Measurements from ENCODE around the gene HDAC9.

HDAC9 gene

GRCh38 chr7:18508443-18509427 is 13.2 kb downstream of the HDAC9 start:
- Histone ChIP-seq H3K36me3 (ENCODE audit: control insufficient read depth in 1 of 2, insufficient read depth in 2 of 2, low read depth in 1 of 2, low read length in 2 of 2) (no peaks in the 10 kb centered on the region), H3K4me2 (ENCODE audit: low read length, poor library complexity, severe bottlenecking) (peak overlapping the region; percentile 65), H2AFZ (ENCODE audit: low read depth, low read length) (no peak overlapping the region), H3K4me1 (ENCODE audit: control insufficient read depth, insufficient read depth, low read depth, low read length) (no peaks in the 10 kb centered on the region), H3K79me1 (replicated peaks; ENCODE audit: low read length, poor library complexity, severe bottlenecking) (peaks cover 3% of the 10 kb centered on the region), H3K4me3 (ENCODE audit: insufficient read depth in 1 of 2, low read depth in 1 of 2, low read length in 2 of 2) (peak overlapping the region; percentile 54 to 75), H3K4ac (ENCODE audit: low read depth in 1 of 2, low read length in 2 of 2) (peak overlapping the region in 1 of 2 experiments; percentile 80), H3K9me3 (ENCODE audit: control insufficient read depth, low read length) (no peaks in the 10 kb centered on the region), H2AK5ac (ENCODE audit: low read length, severe bottlenecking) (peak overlapping the region; percentile 91), H2BK5ac (ENCODE audit: low read depth, low read length, poor library complexity, severe bottlenecking) (peak overlapping the region; percentile 98), H4K8ac (ENCODE audit: low read length) (no peak overlapping the region), H3K27ac (ENCODE audit: low read length, poor library complexity, severe bottlenecking) (peak overlapping the region; percentile 100), H3K23ac (ENCODE audit: low read length in 2 of 2) (no peak overlapping the region), H2BK12ac (ENCODE audit: low read length in 2 of 2) (peak overlapping the region in 1 of 2 experiments; percentile 54), H2BK120ac (ENCODE audit: low read depth, low read length) (no peak overlapping the region), H3K9ac (ENCODE audit: low read length) (peak overlapping the region; percentile 94), H3K18ac (ENCODE audit: low read depth in 1 of 2, low read length in 2 of 2) (peak overlapping the region; percentile 68 to 70), H4K91ac (ENCODE audit: low read length) (peak overlapping the region; percentile 61), H3K27me3 (ENCODE audit: control insufficient read depth in 1 of 2, insufficient read depth in 1 of 2, low read length in 2 of 2) (no peaks in the 10 kb centered on the region), H2BK15ac (ENCODE audit: low read depth, poor library complexity, severe bottlenecking) (peak overlapping the region; percentile 94), H3K14ac (ENCODE audit: low read length in 2 of 2) (no peak overlapping the region)
- 35% methylated on average over 9 of the region's 10 CpGs for WGBS
- peak; percentile 97 for DNase-seq

GRCh38 chr7:18509481-18509880 is 13.9 kb downstream of the HDAC9 start:
- 42% methylated on average over 2 of the region's 2 CpGs for WGBS

GRCh38 chr7:18511351-18512140 is 16.0 kb downstream of the HDAC9 start:
- H3K4me3 ChIP-seq (ENCODE audit: insufficient read depth in 1 of 2, low read depth in 1 of 2, low read length in 2 of 2), result peak overlapping the region in 1 of 2 experiments; percentile 75
- no peak overlapping the region for H3K18ac ChIP-seq (ENCODE audit: low read depth in 1 of 2, low read length in 2 of 2)
- no peak overlapping the region for H2AK5ac ChIP-seq (ENCODE audit: low read length, severe bottlenecking)
- H3K27me3 ChIP-seq (ENCODE audit: control insufficient read depth in 1 of 2, insufficient read depth in 1 of 2, low read length in 2 of 2), result no peaks in the 10 kb centered on the region
- no peak overlapping the region for H2AFZ ChIP-seq (ENCODE audit: low read depth, low read length)
- WGBS, result 93% methylated on average over 3 of the region's 4 CpGs
- H3K23ac ChIP-seq (ENCODE audit: low read length in 2 of 2), result no peak overlapping the region
- peaks cover 3% of the 10 kb centered on the region for H3K4me1 ChIP-seq (ENCODE audit: control insufficient read depth, insufficient read depth, low read depth, low read length)
- H4K91ac ChIP-seq (ENCODE audit: low read length), result no peak overlapping the region
- H3K4ac ChIP-seq (ENCODE audit: low read depth in 1 of 2, low read length in 2 of 2), result no peak overlapping the region
- DNase-seq, result no peak
- H3K9me3 ChIP-seq (ENCODE audit: control insufficient read depth, low read length), result no peaks in the 10 kb centered on the region
- no peak overlapping the region for H3K14ac ChIP-seq (ENCODE audit: low read length in 2 of 2)
- H2BK15ac ChIP-seq (ENCODE audit: low read depth, poor library complexity, severe bottlenecking), result no peak overlapping the region
- H3K4me2 ChIP-seq (ENCODE audit: low read length, poor library complexity, severe bottlenecking), result no peak overlapping the region
- H3K27ac ChIP-seq (ENCODE audit: low read length, poor library complexity, severe bottlenecking), result peak overlapping the region; percentile 69
- H3K36me3 ChIP-seq (ENCODE audit: control insufficient read depth in 1 of 2, insufficient read depth in 2 of 2, low read depth in 1 of 2, low read length in 2 of 2), result no peaks in the 10 kb centered on the region
- H2BK5ac ChIP-seq (ENCODE audit: low read depth, low read length, poor library complexity, severe bottlenecking), result peak overlapping the region; percentile 66
- H4K8ac ChIP-seq (ENCODE audit: low read length), result no peak overlapping the region
- H2BK12ac ChIP-seq (ENCODE audit: low read length in 2 of 2), result no peak overlapping the region
- no peak overlapping the region for H3K9ac ChIP-seq (ENCODE audit: low read length)
- peaks cover 7% of the 10 kb centered on the region for H3K79me1 ChIP-seq (replicated peaks; ENCODE audit: low read length, poor library complexity, severe bottlenecking)
- no peak overlapping the region for H2BK120ac ChIP-seq (ENCODE audit: low read depth, low read length)

More at GRCh38 chr7:18509481-18509880, 13.9 kb downstream of the HDAC9 start:
- Histone ChIP-seq H3K14ac (ENCODE audit: low read length in 2 of 2) (no peak overlapping the region), H3K27me3 (ENCODE audit: control insufficient read depth in 1 of 2, insufficient read depth in 1 of 2, low read length in 2 of 2) (no peaks in the 10 kb centered on the region), H2AK5ac (ENCODE audit: low read length, severe bottlenecking) (peak overlapping the region; percentile 91), H3K4me2 (ENCODE audit: low read length, poor library complexity, severe bottlenecking) (peak overlapping the region; percentile 65), H3K9ac (ENCODE audit: low read length) (peak overlapping the region; percentile 94), H3K23ac (ENCODE audit: low read length in 2 of 2) (no peak overlapping the region), H2AFZ (ENCODE audit: low read depth, low read length) (no peak overlapping the region), H3K9me3 (ENCODE audit: control insufficient read depth, low read length) (no peaks in the 10 kb centered on the region), H2BK5ac (ENCODE audit: low read depth, low read length, poor library complexity, severe bottlenecking) (peak overlapping the region; percentile 95), H3K4me1 (ENCODE audit: control insufficient read depth, insufficient read depth, low read depth, low read length) (no peaks in the 10 kb centered on the region), H4K91ac (ENCODE audit: low read length) (no peak overlapping the region), H3K4me3 (ENCODE audit: insufficient read depth in 1 of 2, low read depth in 1 of 2, low read length in 2 of 2) (peak overlapping the region in 1 of 2 experiments; percentile 75), H2BK15ac (ENCODE audit: low read depth, poor library complexity, severe bottlenecking) (no peak overlapping the region), H2BK12ac (ENCODE audit: low read length in 2 of 2) (no peak overlapping the region), H3K36me3 (ENCODE audit: control insufficient read depth in 1 of 2, insufficient read depth in 2 of 2, low read depth in 1 of 2, low read length in 2 of 2) (no peaks in the 10 kb centered on the region), H4K8ac (ENCODE audit: low read length) (no peak overlapping the region), H3K4ac (ENCODE audit: low read depth in 1 of 2, low read length in 2 of 2) (no peak overlapping the region), H3K27ac (ENCODE audit: low read length, poor library complexity, severe bottlenecking) (peak overlapping the region; percentile 100), H3K79me1 (replicated peaks; ENCODE audit: low read length, poor library complexity, severe bottlenecking) (peaks cover 3% of the 10 kb centered on the region), H2BK120ac (ENCODE audit: low read depth, low read length) (no peak overlapping the region), H3K18ac (ENCODE audit: low read depth in 1 of 2, low read length in 2 of 2) (no peak overlapping the region)
- no peak for DNase-seq

GRCh38 chr7:18513343-18513742 is 17.8 kb downstream of the HDAC9 start:
- Histone ChIP-seq H3K18ac (ENCODE audit: low read depth in 1 of 2, low read length in 2 of 2) (peak overlapping the region in 1 of 2 experiments; percentile 66), H3K27ac (ENCODE audit: low read length, poor library complexity, severe bottlenecking) (no peak overlapping the region), H2BK120ac (ENCODE audit: low read depth, low read length) (no peak overlapping the region), H3K36me3 (ENCODE audit: control insufficient read depth in 1 of 2, insufficient read depth in 2 of 2, low read depth in 1 of 2, low read length in 2 of 2) (no peaks in the 10 kb centered on the region), H2AFZ (ENCODE audit: low read depth, low read length) (no peak overlapping the region), H4K91ac (ENCODE audit: low read length) (peak overlapping the region; percentile 39), H2BK12ac (ENCODE audit: low read length in 2 of 2) (no peak overlapping the region), H2AK5ac (ENCODE audit: low read length, severe bottlenecking) (peak overlapping the region; percentile 80), H3K4ac (ENCODE audit: low read depth in 1 of 2, low read length in 2 of 2) (no peak overlapping the region), H3K79me1 (replicated peaks; ENCODE audit: low read length, poor library complexity, severe bottlenecking) (peaks cover 7% of the 10 kb centered on the region), H3K27me3 (ENCODE audit: control insufficient read depth in 1 of 2, insufficient read depth in 1 of 2, low read length in 2 of 2) (no peaks in the 10 kb centered on the region), H3K4me1 (ENCODE audit: control insufficient read depth, insufficient read depth, low read depth, low read length) (peaks cover 3% of the 10 kb centered on the region), H3K23ac (ENCODE audit: low read length in 2 of 2) (no peak overlapping the region), H3K4me2 (ENCODE audit: low read length, poor library complexity, severe bottlenecking) (no peak overlapping the region), H3K9me3 (ENCODE audit: control insufficient read depth, low read length) (no peaks in the 10 kb centered on the region), H3K4me3 (ENCODE audit: insufficient read depth in 1 of 2, low read depth in 1 of 2, low read length in 2 of 2) (no peak overlapping the region), H2BK15ac (ENCODE audit: low read depth, poor library complexity, severe bottlenecking) (no peak overlapping the region), H2BK5ac (ENCODE audit: low read depth, low read length, poor library complexity, severe bottlenecking) (no peak overlapping the region), H4K8ac (ENCODE audit: low read length) (no peak overlapping the region), H3K14ac (ENCODE audit: low read length in 2 of 2) (no peak overlapping the region), H3K9ac (ENCODE audit: low read length) (no peak overlapping the region)
- no CpG with 5 or more reads among the region's 1 CpG for WGBS
- no peak for DNase-seq
